ENCODE measurements around the gene BLOC1S6. TPM values are rescaled to one million over a fixed set of nuclear protein-coding genes. Genes with fewer than 3 reads are reported as not detected.

The BLOC1S6 gene
- total RNA-seq, 3 donors from 2014 or later: 21.3 to 39.6 (median 30.0) TPM

DNA sequence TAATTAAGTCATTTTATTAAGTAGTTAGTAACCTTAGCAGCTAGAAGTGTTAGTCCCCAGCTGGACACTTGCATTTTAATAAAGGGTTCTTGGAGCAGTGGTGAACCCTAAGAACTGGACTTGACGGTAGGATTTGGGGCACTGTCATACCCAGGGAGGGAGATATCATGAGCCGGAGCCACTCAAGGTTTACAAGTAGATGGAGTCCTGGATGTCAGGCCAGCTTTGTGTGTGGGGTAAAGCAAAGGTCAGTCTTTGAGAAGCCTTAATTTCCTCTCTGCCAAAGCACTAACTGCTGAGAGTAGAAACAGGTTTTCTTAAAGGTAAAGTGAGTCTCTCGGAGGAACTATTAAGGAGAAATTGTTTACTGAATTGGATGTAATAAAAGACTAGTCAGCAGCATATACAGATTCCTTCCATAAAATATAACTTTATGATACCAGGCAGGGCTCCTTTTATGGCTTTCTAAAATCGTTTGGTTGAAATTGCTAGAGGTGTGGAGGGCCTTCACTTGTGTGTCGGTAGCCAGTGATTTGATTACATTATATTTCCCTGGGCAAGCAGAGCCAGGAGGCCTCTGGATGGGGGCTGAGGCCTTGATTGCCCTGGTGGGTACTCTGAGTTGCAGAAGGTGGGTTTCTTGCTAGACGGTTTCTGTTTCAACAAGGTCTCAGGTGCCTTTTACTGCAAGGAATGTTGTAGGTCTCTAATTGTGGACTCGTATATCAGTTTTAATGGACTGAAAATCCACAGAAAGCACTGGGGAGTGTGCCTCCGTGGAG lies 70.8 kb downstream of the BLOC1S6 start:
- TF ChIP-seq CTCF (IDR thresholded peaks at IDR 0.05): no peak
- H3K36me3 ChIP-seq (ENCODE audit: low read depth): no peaks in the 10 kb centered on the region
- no peaks in the 10 kb centered on the region for H3K9me3 ChIP-seq
- intact Hi-C loops (cut with DNase I, micrococcal nuclease): no loop called here
- H3K4me1 ChIP-seq (ENCODE audit: low read depth): peaks cover 55% of the 10 kb centered on the region
- H3K4me3 ChIP-seq: no peak overlapping the region
- DNase-seq (peak in 1 of 3 donors; percentile 57), ATAC-seq (peak; percentile 81)

Other genes with a start within 250 kb of the BLOC1S6 start
- gene GATM, start 208.8 kb upstream of the BLOC1S6 start, total RNA-seq: 10 to 100 TPM in 1 of 3 donors, 1 to 10 TPM in 2; 7.7 to 21.2 (median 8.9) TPM
- gene SLC30A4, start 64.6 kb upstream of the BLOC1S6 start, total RNA-seq: 10 to 100 TPM; 10.4 to 17.2 (median 16.6) TPM
- gene SQOR, start 47.6 kb downstream of the BLOC1S6 start, total RNA-seq: 100 to 1,000 TPM; 197 to 409 (median 403) TPM